Gastroesophageal sphincter (tissue), 4 donors: ENCODE data around the gene KCNQ1OT1. TPM values are rescaled to one million over a fixed set of nuclear protein-coding genes. Genes with fewer than 3 reads are reported as not detected.

Source experiments
- ATAC-seq: fragments of 150-250 bp; one replicate; pipeline ENCODE4 v1.9.1; 2016; ENCODE audit warnings: mild to moderate bottlenecking, moderate library complexity
- H3K27ac ChIP-seq, 4 donors: fragments of 200-600 bp; sonication (generic) in 3 of 4; 1 replicate in 3 of 4; 2 replicates in 1 of 4; pipeline ENCODE4 v1.5.1; 2016 to 2019
- H3K27me3 ChIP-seq: fragments of 200-600 bp; sonication (generic); one replicate; pipeline ENCODE4 v1.5.1; 2019
- H3K36me3 ChIP-seq, 2 donors: fragments of 200-600 bp; sonication (generic); one replicate each; pipeline ENCODE4 v1.5.1; 2019; ENCODE audit warnings: control low read depth in 1 of 2
- H3K4me1 ChIP-seq, 3 donors: fragments of 200-600 bp; sonication (generic); 1 replicate in 2 of 3; 2 replicates in 1 of 3; pipeline ENCODE4 v1.5.1; 2016 to 2019; ENCODE audit warnings: control low read depth in 2 of 3
- H3K4me3 ChIP-seq, 2 donors: fragments of 200-600 bp; sonication (generic); one replicate each; pipeline ENCODE4 v1.5.1; 2019; ENCODE audit warnings: mild to moderate bottlenecking in 1 of 2, moderate library complexity in 1 of 2
- H3K9me3 ChIP-seq, 3 donors: fragments of 200-600 bp; sonication (generic); one replicate each; pipeline ENCODE4 v1.5.1; 2017 to 2019; ENCODE audit warnings: control low read depth in 2 of 3
- EP300 ChIP-seq: sonication (generic); formaldehyde crosslinking; IDR thresholded peaks from one replicate; pipeline ENCODE4 v1.6.1; 2017; ENCODE audit warnings: antibody characterized with exemption, mild to moderate bottlenecking
- POLR2A ChIP-seq, 2 donors: fragments of 450-650 bp; IDR thresholded peaks; one replicate each; pipeline ENCODE4 v1.6.1; 2017; ENCODE audit warnings: antibody characterized with exemption in 2 of 2, mild to moderate bottlenecking in 2 of 2, moderate library complexity in 1 of 2
- POLR2AphosphoS5 ChIP-seq: sonication (generic); formaldehyde crosslinking; IDR thresholded peaks from one replicate; pipeline ENCODE4 v1.6.1; 2017; ENCODE audit warnings: antibody characterized with exemption
- WGBS, 2 donors: methylation state at CpG; one replicate each; pipeline ENCODE4 v1.1.5; 2018; ENCODE audit warnings: low coverage in 1 of 2; 5-methylcytosine and 5-hydroxymethylcytosine counted together
- total RNA-seq, 4 donors: library from RNA; depleted of rRNA; stranded (reverse); fragments of >200 nt; gene quantifications; one replicate each; pipeline ENCODE4 v1.1.0, GENCODE V29; 2016
- TF ChIP-seq, protein P1 (sequence below), 4 experiments: fragments of 200-600 bp in 2 of 4; fragments of 450-650 bp in 2 of 4; sonication (generic) in 1 of 4; IDR thresholded peaks; one replicate each; pipeline ENCODE4 v1.5.1; 2017 to 2019; ENCODE audit warnings: antibody characterized with exemption in 4 of 4, mild to moderate bottlenecking in 2 of 4, moderate library complexity in 2 of 4

The KCNQ1OT1 gene
- total RNA-seq, 4 donors from 2014 or later, result 0.52 to 3.3 (median 1.4) TPM

DNA sequence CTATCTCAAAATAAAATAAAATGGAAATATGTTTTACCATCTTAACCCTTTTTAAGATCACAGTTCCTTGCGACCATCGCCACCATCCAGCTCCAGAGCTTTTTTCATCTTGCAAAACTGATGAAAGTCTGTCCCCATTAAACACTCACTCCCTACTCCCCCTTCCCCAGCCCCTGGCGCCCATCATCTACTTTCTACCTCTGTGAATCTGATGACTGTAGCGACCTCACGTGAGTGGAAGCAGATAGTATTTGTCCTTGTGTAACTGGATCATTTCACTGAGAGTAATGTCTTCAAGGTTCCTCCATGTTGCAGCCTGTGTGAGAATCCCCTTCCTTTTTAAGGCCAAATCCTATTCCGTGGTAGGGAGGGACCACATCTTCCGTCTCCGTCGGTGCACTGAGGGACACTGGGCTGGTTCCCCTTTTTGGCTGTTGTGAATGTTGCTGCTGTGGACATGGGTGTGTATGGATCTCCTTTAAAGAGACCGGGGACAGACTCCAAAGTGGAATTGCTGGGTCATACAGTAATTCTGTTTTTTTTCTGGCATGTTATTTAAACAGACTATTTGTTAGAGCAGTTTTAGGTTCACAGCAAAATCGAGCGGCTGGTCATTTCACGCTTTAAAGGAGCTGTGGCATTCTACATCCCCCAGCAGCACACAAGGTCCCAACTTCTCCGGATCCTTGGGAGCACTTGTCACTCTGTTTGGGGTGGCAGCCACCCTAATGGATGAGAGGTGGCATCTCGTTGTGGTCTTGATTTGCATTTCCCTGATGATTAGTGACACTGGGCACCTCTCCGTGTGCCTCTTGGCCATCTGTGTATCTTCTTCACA, 135.0 kb downstream of the KCNQ1OT1 start:
- H3K27ac ChIP-seq, result no peak overlapping the region
- TF ChIP-seq, protein P1, sequence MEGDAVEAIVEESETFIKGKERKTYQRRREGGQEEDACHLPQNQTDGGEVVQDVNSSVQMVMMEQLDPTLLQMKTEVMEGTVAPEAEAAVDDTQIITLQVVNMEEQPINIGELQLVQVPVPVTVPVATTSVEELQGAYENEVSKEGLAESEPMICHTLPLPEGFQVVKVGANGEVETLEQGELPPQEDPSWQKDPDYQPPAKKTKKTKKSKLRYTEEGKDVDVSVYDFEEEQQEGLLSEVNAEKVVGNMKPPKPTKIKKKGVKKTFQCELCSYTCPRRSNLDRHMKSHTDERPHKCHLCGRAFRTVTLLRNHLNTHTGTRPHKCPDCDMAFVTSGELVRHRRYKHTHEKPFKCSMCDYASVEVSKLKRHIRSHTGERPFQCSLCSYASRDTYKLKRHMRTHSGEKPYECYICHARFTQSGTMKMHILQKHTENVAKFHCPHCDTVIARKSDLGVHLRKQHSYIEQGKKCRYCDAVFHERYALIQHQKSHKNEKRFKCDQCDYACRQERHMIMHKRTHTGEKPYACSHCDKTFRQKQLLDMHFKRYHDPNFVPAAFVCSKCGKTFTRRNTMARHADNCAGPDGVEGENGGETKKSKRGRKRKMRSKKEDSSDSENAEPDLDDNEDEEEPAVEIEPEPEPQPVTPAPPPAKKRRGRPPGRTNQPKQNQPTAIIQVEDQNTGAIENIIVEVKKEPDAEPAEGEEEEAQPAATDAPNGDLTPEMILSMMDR (IDR thresholded peaks at IDR 0.05), result no peak
- TF ChIP-seq EP300 (no peak), POLR2AphosphoS5 (no peak), POLR2A (IDR thresholded peaks at IDR 0.05) (no peak)
- no peaks in the 10 kb centered on the region for H3K9me3 ChIP-seq
- no peak for ATAC-seq
- 69 to 77% methylated on average over 8 to 10 of the region's 16 CpGs for WGBS, 2 donors
- no peaks in the 10 kb centered on the region for H3K27me3 ChIP-seq
- no peak overlapping the region for H3K4me3 ChIP-seq
- H3K4me1 ChIP-seq, result no peaks in the 10 kb centered on the region
- no peaks in the 10 kb centered on the region for H3K36me3 ChIP-seq

DNA sequence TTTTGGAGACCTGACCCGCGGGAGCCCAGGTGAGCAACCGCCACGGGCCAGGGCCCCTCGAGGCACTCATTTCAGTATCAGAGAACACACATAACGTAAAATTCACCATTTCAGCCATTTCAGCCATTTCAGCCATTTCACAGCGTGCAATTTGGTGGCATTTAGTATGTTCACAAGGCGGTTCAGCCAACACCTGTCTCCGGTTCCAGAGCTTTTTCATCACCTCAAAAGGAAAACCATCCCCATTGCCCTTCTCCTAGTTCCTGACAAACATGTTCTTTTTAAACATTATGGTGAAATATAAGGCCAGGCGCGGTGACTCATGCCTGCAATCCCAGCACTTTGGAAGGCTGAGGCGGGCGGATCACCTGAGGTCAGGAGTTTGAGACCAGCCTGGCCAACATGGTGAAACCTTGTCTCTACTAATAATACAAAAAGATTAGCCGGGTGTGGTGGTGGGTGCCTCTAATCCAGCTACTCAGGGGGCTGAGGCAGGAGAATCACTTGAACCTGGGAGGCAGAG, 135.7 kb downstream of the KCNQ1OT1 start:
- 98 to 100% methylated on average over 3 to 4 of the region's 14 CpGs for WGBS, 2 donors
- Histone ChIP-seq H3K27me3 (no peaks in the 10 kb centered on the region), H3K4me1 (no peaks in the 10 kb centered on the region), H3K36me3 (no peaks in the 10 kb centered on the region), H3K27ac (no peak overlapping the region), H3K9me3 (no peaks in the 10 kb centered on the region), H3K4me3 (no peak overlapping the region)
- no peak for TF ChIP-seq POLR2AphosphoS5
- no peak for ATAC-seq

DNA sequence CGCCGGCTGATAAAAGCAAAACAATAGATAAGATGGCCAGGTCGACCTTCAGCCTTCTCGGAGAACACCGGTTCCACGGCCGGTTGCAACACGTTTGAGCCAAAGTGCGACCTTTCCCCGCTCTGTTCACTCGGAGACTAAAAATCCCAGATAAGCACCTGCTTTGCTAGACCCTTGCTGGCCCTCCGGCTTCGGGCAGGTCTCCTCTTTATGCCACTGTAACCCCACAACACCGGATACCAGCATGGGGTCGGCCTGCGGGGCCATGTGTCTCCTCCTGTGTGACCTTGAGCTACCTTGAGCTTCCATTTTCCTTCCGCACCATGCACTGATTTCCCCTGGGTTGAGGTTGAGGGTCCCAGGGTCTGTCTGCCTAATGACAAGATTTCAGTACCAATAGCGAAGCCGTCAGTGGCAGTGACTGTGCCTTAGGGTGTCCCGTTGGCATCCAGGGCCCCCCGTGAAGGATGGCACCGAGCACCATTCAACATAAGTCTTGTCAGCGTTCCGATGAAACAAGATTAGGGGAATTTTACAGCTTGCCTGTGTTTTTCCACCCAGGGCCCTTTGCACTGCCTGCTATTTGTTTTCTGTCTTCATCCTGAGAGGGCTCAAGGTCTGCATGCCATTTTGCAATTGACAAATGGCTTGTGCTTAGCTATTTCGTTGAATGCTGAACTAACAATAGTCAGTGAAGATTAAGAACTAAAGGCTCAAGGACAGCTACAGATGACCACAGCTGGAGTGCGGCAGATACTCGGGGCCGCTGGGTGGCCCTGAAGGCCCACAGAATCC, 136.4 kb downstream of the KCNQ1OT1 start:
- H3K27ac ChIP-seq, result no peak overlapping the region
- no peaks in the 10 kb centered on the region for H3K9me3 ChIP-seq
- no peaks in the 10 kb centered on the region for H3K27me3 ChIP-seq
- 87 to 92% methylated on average over 6 to 19 of the region's 28 CpGs for WGBS, 2 donors
- H3K4me1 ChIP-seq, result no peaks in the 10 kb centered on the region
- ATAC-seq, result no peak
- H3K4me3 ChIP-seq, result no peak overlapping the region
- H3K36me3 ChIP-seq, result no peaks in the 10 kb centered on the region
- no peak for TF ChIP-seq EP300
- TF ChIP-seq POLR2AphosphoS5, result no peak

DNA sequence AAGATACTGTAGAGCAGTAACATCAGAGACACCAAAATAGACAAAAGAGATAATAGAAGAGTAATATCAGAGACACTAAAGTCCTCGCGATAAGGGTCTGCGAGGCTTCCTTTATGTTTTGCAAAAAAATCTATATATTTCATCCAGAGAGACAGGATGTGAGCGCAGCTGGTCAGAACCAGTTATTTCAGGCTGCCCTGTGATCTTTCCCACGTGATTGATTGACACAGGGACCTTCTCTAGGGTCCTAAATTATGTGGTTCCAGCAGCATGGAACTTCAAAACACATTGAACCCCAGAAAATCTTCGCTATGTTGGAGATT, 136.9 kb downstream of the KCNQ1OT1 start:
- no peaks in the 10 kb centered on the region for H3K27me3 ChIP-seq
- WGBS, 2 donors, result 85 to 92% methylated on average over 4 to 6 of the region's 6 CpGs
- TF ChIP-seq POLR2A (IDR thresholded peaks at IDR 0.05) (no peak), POLR2AphosphoS5 (no peak), EP300 (no peak)
- TF ChIP-seq, protein P1 (IDR thresholded peaks at IDR 0.05), result no peak
- no peaks in the 10 kb centered on the region for H3K36me3 ChIP-seq
- no peaks in the 10 kb centered on the region for H3K4me1 ChIP-seq
- H3K27ac ChIP-seq, result no peak overlapping the region
- no peaks in the 10 kb centered on the region for H3K9me3 ChIP-seq
- no peak for ATAC-seq
- no peak overlapping the region for H3K4me3 ChIP-seq

DNA sequence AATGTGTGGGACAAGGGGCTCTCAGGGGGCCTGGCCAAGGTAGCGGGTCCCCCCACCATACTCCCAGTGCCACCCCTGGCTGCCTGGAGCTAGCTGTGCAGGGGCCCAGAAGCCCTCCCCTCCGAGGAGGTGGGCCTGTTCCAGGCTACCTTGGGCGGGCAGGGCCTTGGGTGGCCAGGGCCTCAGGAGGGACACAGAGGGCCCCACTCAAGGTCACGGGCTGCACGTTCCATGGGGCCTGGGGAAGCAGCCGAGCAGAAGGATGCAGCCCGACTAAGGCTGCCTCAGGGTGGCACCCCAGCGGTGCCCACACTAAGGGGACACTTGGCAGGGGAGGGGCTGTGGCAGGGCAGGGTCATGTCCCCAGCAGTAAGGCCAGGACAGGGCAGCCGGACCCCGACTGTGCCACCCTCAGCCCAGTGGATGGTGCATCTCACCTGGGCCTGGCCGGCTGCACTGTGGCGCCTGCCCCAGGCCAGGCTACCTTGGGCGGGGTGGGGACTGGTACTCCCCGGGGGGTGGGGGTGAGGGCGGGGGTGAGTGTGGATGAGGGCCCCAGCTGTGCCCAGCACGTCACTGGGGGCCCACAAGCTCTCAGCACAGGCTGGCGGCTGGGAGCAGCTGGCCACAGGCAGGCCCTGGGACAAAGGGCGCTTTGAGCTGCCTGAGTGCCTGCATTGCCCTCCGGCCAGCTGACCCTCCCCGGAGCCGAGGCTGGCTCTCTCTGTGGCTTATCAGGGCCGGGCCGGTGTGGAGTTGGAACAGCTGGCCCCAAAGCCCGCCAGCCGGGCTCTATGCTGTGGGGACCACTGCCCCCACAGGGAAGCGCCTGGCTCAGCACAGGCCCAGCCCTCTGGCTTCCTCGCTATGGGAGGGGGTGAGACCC, 137.9 kb downstream of the KCNQ1OT1 start:
- H3K4me1 ChIP-seq, result no peaks in the 10 kb centered on the region
- no peak overlapping the region for H3K4me3 ChIP-seq
- no peak overlapping the region for H3K27ac ChIP-seq
- TF ChIP-seq POLR2A (IDR thresholded peaks at IDR 0.05) (no peak), POLR2AphosphoS5 (no peak), EP300 (no peak)
- TF ChIP-seq, protein P1 (IDR thresholded peaks at IDR 0.05), result no peak
- H3K9me3 ChIP-seq, result no peaks in the 10 kb centered on the region
- H3K36me3 ChIP-seq, result no peaks in the 10 kb centered on the region
- ATAC-seq, result no peak
- no peaks in the 10 kb centered on the region for H3K27me3 ChIP-seq
- WGBS, 2 donors, result no CpG with 5 or more reads among the region's 27 CpGs
